Limb (tissue), 2 donors: Measurements from ENCODE around the gene LRRC26.
A peak's percentile ranks its signal among the peaks of the same experiment; 100 is the strongest.
"Not testable (repeated sequence)": the region's sequence is repeated elsewhere in the genome, so short reads cannot be mapped to it uniquely, and the experiment has no call there.

ENCODE experiments used
- DNase-seq, 2 donors: peaks; one replicate each; pipeline ENCODE4 v3.0.0-alpha.2; 2016; ENCODE audit errors: extremely low spot score in 2 of 2

The LRRC26 gene

GRCh38 chr9:137138722-137139467 is 31.0 kb downstream of the LRRC26 start, which contains the start of gene GRIN1:
TSS of gene GRIN1 (plus strand) at chr9:137139154. CDS start at chr9:137139487, 333 bp downstream.
- peak; percentile 34 to 77 for DNase-seq

GRCh38 chr9:137138058-137138721 is 31.7 kb downstream of the LRRC26 start:
- DNase-seq, result peak in 1 of 2 donors; percentile 75

- DNase-seq, result no peak
Observed at GRCh38 chr9:137136881-137137607, 32.8 kb downstream of the LRRC26 start.

GRCh38 chr9:137136261-137136880 is 33.5 kb downstream of the LRRC26 start:
- DNase-seq, result no peak

GRCh38 chr9:137135154-137135553 is 34.7 kb downstream of the LRRC26 start:
- DNase-seq, result not testable (repeated sequence)

- DNase-seq, result no peak
Observed at GRCh38 chr9:137134191-137134590, 35.7 kb downstream of the LRRC26 start.

GRCh38 chr9:137130176-137130755 is 39.6 kb downstream of the LRRC26 start:
- DNase-seq, result no peak

GRCh38 chr9:137129456-137130175 is 40.2 kb downstream of the LRRC26 start:
- peak; percentile 89 to 91 for DNase-seq

- no peak for DNase-seq
Observed at GRCh38 chr9:137128862-137129455, 40.9 kb downstream of the LRRC26 start.

GRCh38 chr9:137128158-137128861 is 41.5 kb downstream of the LRRC26 start:
- no peak for DNase-seq

- DNase-seq, result no peak
Observed at GRCh38 chr9:137127301-137128157, 42.3 kb downstream of the LRRC26 start.

GRCh38 chr9:137126786-137127185 is 43.1 kb downstream of the LRRC26 start:
- no peak for DNase-seq

- DNase-seq, result not testable (repeated sequence)
Observed at GRCh38 chr9:137123952-137124462, 45.8 kb downstream of the LRRC26 start.

GRCh38 chr9:137123468-137123837 is 46.4 kb downstream of the LRRC26 start:
- DNase-seq, result no peak

- DNase-seq, result not testable (repeated sequence)
Observed at GRCh38 chr9:137122796-137123467, 46.9 kb downstream of the LRRC26 start.

GRCh38 chr9:137121927-137122795 is 47.7 kb downstream of the LRRC26 start:
- DNase-seq, result not testable (repeated sequence)
